Measurements from ENCODE around the gene OPN3. TPM values are rescaled to one million over a fixed set of nuclear protein-coding genes. Genes with fewer than 3 reads are reported as not detected.

Gene OPN3
- total RNA-seq, 1 experiment from 2014 or later: 22.0 TPM

DNA sequence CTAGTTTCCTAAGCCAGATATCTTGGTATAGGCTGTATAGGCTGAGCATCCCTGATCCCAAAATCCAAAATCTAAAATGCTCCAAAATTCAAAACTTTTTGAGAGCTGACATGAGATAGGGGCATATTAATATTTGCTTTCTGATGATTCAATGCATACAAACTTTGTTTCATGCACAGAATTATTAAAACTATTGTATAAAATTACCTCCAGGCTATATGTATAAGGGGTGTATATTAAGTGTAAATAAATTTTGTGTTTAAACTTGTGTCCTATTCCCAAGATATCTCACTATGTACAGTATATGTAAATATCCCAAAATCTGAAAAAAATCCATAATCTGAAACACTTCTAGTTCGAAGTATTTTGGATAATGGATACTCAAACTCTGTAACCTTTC lies 14.5 kb upstream of the OPN3 start:
- CTCF ChIA-PET: no interaction called here
- no peaks in the 10 kb centered on the region for H3K9me3 Mint-ChIP-seq (ENCODE audit: low read depth, unreplicated experiment)
- TF ChIP-seq, protein P1, sequence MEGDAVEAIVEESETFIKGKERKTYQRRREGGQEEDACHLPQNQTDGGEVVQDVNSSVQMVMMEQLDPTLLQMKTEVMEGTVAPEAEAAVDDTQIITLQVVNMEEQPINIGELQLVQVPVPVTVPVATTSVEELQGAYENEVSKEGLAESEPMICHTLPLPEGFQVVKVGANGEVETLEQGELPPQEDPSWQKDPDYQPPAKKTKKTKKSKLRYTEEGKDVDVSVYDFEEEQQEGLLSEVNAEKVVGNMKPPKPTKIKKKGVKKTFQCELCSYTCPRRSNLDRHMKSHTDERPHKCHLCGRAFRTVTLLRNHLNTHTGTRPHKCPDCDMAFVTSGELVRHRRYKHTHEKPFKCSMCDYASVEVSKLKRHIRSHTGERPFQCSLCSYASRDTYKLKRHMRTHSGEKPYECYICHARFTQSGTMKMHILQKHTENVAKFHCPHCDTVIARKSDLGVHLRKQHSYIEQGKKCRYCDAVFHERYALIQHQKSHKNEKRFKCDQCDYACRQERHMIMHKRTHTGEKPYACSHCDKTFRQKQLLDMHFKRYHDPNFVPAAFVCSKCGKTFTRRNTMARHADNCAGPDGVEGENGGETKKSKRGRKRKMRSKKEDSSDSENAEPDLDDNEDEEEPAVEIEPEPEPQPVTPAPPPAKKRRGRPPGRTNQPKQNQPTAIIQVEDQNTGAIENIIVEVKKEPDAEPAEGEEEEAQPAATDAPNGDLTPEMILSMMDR (IDR thresholded peaks at IDR 0.05; ENCODE audit: unreplicated experiment): no peak
- intact Hi-C loops (cut with micrococcal nuclease; ENCODE audit: unreplicated experiment): no loop called here
- no peaks in the 10 kb centered on the region for H3K4me1 Mint-ChIP-seq (ENCODE audit: low read depth, unreplicated experiment)
- no peak overlapping the region for H3K27ac Mint-ChIP-seq (ENCODE audit: unreplicated experiment)
- H3K4me3 Mint-ChIP-seq (ENCODE audit: low read depth, unreplicated experiment): no peak overlapping the region
- peaks cover 16% of the 10 kb centered on the region for H3K27me3 Mint-ChIP-seq (ENCODE audit: unreplicated experiment)
- no peaks in the 10 kb centered on the region for H3K36me3 Mint-ChIP-seq (ENCODE audit: insufficient read depth, unreplicated experiment)
- BruUV-seq (replicated peaks): no TSS peak
- no peak for DNase-seq

DNA sequence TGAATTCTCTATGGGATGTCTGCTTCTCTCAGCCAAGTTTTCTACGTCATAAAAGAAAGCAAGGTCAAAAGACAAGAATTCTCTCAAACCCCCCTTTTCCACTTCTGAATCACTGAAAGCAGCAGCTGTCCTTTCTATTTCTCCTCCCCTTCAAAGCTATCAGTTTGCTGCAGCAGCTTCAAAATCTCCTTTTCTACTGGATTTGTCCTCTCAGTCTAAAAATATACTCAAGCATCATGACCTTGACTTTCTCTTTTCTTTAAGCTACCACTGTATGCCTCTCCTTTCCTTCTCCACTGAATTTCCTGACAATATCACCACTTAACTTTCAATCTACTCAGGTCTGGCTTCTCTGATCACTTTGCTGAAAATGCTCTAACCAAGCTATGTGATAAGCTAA lies 13.8 kb upstream of the OPN3 start:
- Mint-ChIP-seq H3K4me1 (ENCODE audit: low read depth, unreplicated experiment) (no peaks in the 10 kb centered on the region), H3K36me3 (ENCODE audit: insufficient read depth, unreplicated experiment) (no peaks in the 10 kb centered on the region), H3K27ac (ENCODE audit: unreplicated experiment) (no peak overlapping the region), H3K27me3 (ENCODE audit: unreplicated experiment) (peaks cover 18% of the 10 kb centered on the region), H3K9me3 (ENCODE audit: low read depth, unreplicated experiment) (no peaks in the 10 kb centered on the region), H3K4me3 (ENCODE audit: low read depth, unreplicated experiment) (no peak overlapping the region)
- TF ChIP-seq, protein P1 (IDR thresholded peaks at IDR 0.05; ENCODE audit: unreplicated experiment): no peak
- no peak for DNase-seq
- intact Hi-C loops (cut with micrococcal nuclease; ENCODE audit: unreplicated experiment): no loop called here
- CTCF ChIA-PET: interaction anchor here (0.7 kb wide), 1 partner anchor 17 kb away, joined by 3 read pairs; no protein-coding TSS in a partner anchor
- BruUV-seq (replicated peaks): no TSS peak

DNA sequence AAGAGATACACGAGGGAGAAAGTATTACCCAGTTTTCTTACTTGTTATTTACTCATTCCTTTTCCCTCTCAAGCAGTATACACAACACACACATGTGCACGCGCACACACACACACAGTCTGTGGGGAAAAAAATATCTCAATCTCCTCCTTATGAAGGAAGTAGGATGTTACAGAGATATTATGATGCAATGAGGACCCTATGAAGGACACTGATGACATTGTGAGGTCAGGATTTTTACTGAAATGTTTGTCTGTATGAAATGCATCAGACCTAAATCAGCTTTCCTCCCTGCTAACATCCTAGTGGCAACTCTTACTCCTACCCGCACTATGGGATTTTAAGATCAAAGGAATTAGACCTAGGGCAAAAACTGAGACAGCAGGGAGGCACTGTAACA lies 11.8 kb upstream of the OPN3 start, which contains the start of gene WDR64:
Gene WDR64 (plus strand): TSS at position 270 of the 400 bp plus-strand sequence. CDS start 204 bp downstream, outside the sequence.
- intact Hi-C loops (cut with micrococcal nuclease; ENCODE audit: unreplicated experiment): no loop called here
- no peaks in the 10 kb centered on the region for H3K36me3 Mint-ChIP-seq (ENCODE audit: insufficient read depth, unreplicated experiment)
- no peaks in the 10 kb centered on the region for H3K4me1 Mint-ChIP-seq (ENCODE audit: low read depth, unreplicated experiment)
- DNase-seq: no peak
- TF ChIP-seq, protein P1 (IDR thresholded peaks at IDR 0.05; ENCODE audit: unreplicated experiment): no peak
- H3K27me3 Mint-ChIP-seq (ENCODE audit: unreplicated experiment): peaks cover 18% of the 10 kb centered on the region
- no peak within 1 kb of the TSS for H3K27ac Mint-ChIP-seq (ENCODE audit: unreplicated experiment)
- no peak within 1 kb of the TSS for H3K4me3 Mint-ChIP-seq (ENCODE audit: low read depth, unreplicated experiment)
- CTCF ChIA-PET: interaction anchor here (0.6 kb wide), 1 partner anchor 293 kb away, joined by 3 read pairs; no protein-coding TSS in a partner anchor
- no peaks in the 10 kb centered on the region for H3K9me3 Mint-ChIP-seq (ENCODE audit: low read depth, unreplicated experiment)
- BruUV-seq (replicated peaks): no TSS peak

DNA sequence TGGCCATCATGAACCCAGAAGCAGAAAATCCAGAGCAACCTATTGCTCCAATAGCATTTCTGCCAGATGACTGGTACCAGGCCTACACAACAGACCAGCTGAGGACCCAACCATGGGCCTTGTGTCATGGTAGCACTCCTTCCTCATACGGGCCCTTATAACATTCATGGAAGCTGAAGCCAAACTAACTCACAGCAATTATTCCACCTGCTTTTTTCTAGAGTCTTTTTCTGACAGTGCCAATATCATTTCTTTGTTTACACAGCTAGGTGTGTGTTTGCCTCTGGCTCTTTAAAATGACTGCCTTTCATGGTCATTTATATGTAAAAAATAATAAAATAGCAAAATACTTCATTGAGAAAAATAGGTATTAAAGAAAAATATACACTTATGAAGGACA lies 8.0 kb upstream of the OPN3 start:
- TF ChIP-seq, protein P1 (IDR thresholded peaks at IDR 0.05; ENCODE audit: unreplicated experiment): no peak
- Mint-ChIP-seq H3K4me3 (ENCODE audit: low read depth, unreplicated experiment) (no peak overlapping the region), H3K27ac (ENCODE audit: unreplicated experiment) (no peak overlapping the region), H3K9me3 (ENCODE audit: low read depth, unreplicated experiment) (peaks cover 2% of the 10 kb centered on the region), H3K27me3 (ENCODE audit: unreplicated experiment) (peaks cover 18% of the 10 kb centered on the region), H3K4me1 (ENCODE audit: low read depth, unreplicated experiment) (no peaks in the 10 kb centered on the region), H3K36me3 (ENCODE audit: insufficient read depth, unreplicated experiment) (no peaks in the 10 kb centered on the region)
- no peak for DNase-seq
- BruUV-seq (replicated peaks): no TSS peak
- intact Hi-C loops (cut with micrococcal nuclease; ENCODE audit: unreplicated experiment): no loop called here
- CTCF ChIA-PET: interaction anchor here (0.5 kb wide), 1 partner anchor 10 kb away, joined by 5 read pairs; no protein-coding TSS in a partner anchor
